OCI-LY1 (cell line): Measurements from ENCODE around the gene CTNNA3.

Experiments
- H2AFZ ChIP-seq: fragments of 200-600 bp; sonication (generic), shearing (Covaris generic); 2 replicates; pipeline ENCODE4 v1.6.0; 2014; ENCODE audit warnings: antibody characterized with exemption, mild to moderate bottlenecking, low read length
- H3F3A ChIP-seq: fragments of 200-600 bp; sonication (generic), shearing (Covaris generic); 2 replicates; pipeline ENCODE4 v1.6.0; 2014; ENCODE audit warnings: mild to moderate bottlenecking, antibody characterized with exemption, low read length, moderate library complexity; ENCODE audit not compliant: insufficient read depth
- H3K27ac ChIP-seq: fragments of 200-600 bp; sonication (generic); 2 replicates; pipeline ENCODE4 v1.5.1; 2014; ENCODE audit warnings: low read length, mixed run types, mild to moderate bottlenecking, low read depth; ENCODE audit not compliant: poor library complexity, severe bottlenecking
- H3K27me3 ChIP-seq: fragments of 200-600 bp; sonication (generic); 2 replicates; pipeline ENCODE4 v1.6.0; 2014; ENCODE audit warnings: antibody characterized with exemption, mild to moderate bottlenecking, low read length, moderate library complexity; ENCODE audit not compliant: insufficient read depth
- H3K36me3 ChIP-seq: fragments of 200-600 bp; sonication (generic); 2 replicates; pipeline ENCODE4 v1.6.1; 2014; ENCODE audit warnings: mild to moderate bottlenecking, antibody characterized with exemption, low read length, moderate library complexity, mixed read lengths; ENCODE audit not compliant: insufficient read depth
- H3K4me1 ChIP-seq: fragments of 200-600 bp; sonication (generic); 2 replicates; pipeline ENCODE4 v1.5.1; 2014; ENCODE audit warnings: mild to moderate bottlenecking, low read length, moderate library complexity; ENCODE audit not compliant: insufficient read depth, severe bottlenecking
- H3K4me2 ChIP-seq: fragments of 200-600 bp; sonication (generic), shearing (Covaris generic); 2 replicates; pipeline ENCODE4 v1.6.1; 2014; ENCODE audit warnings: low read length
- H3K4me3 ChIP-seq: fragments of 200-600 bp; sonication (generic); 2 replicates; pipeline ENCODE4 v1.5.1; 2014; ENCODE audit warnings: low read length, low read depth, mild to moderate bottlenecking, mixed read lengths; ENCODE audit not compliant: poor library complexity, severe bottlenecking
- H3K79me2 ChIP-seq: fragments of 200-600 bp; shearing (Covaris generic); 2 replicates; pipeline ENCODE4 v1.6.1; 2016; ENCODE audit warnings: mixed run types, low read length, mixed read lengths; ENCODE audit not compliant: insufficient read depth
- H3K9ac ChIP-seq: fragments of 200-600 bp; sonication (generic), shearing (Covaris generic); 2 replicates; pipeline ENCODE4 v1.6.1; 2014; ENCODE audit warnings: mild to moderate bottlenecking, low read length, mixed read lengths
- H3K9me2 ChIP-seq: fragments of 200-600 bp; sonication (generic), shearing (Covaris generic); 2 replicates; pipeline ENCODE4 v1.6.1; 2014; ENCODE audit warnings: low read depth, mild to moderate bottlenecking, low read length, mixed read lengths
- H3K9me3 ChIP-seq: fragments of 200-600 bp; shearing (Covaris generic); 2 replicates; pipeline ENCODE4 v1.6.1; 2014; ENCODE audit warnings: low read length, mixed read lengths
- H4K20me1 ChIP-seq: fragments of 200-600 bp; sonication (generic), shearing (Covaris generic); 2 replicates; pipeline ENCODE4 v1.6.0; 2016; ENCODE audit warnings: mild to moderate bottlenecking, low read length; ENCODE audit not compliant: insufficient read depth
- CTCF ChIP-seq: fragments of 200-600 bp; sonication (generic), shearing (Covaris generic); IDR thresholded peaks from 2 replicates; pipeline ENCODE4 v1.5.1; 2017; ENCODE audit warnings: mild to moderate bottlenecking, antibody characterized with exemption, low read length, moderate library complexity, mixed read lengths
- EZH2 ChIP-seq: fragments of 200-600 bp; sonication (generic), shearing (Covaris generic); IDR thresholded peaks from 2 replicates; pipeline ENCODE4 v1.8.0; 2017; ENCODE audit warnings: borderline replicate concordance, mixed run types, mild to moderate bottlenecking, antibody characterized with exemption, low read length, moderate library complexity, mixed read lengths

CTNNA3 gene

DNA sequence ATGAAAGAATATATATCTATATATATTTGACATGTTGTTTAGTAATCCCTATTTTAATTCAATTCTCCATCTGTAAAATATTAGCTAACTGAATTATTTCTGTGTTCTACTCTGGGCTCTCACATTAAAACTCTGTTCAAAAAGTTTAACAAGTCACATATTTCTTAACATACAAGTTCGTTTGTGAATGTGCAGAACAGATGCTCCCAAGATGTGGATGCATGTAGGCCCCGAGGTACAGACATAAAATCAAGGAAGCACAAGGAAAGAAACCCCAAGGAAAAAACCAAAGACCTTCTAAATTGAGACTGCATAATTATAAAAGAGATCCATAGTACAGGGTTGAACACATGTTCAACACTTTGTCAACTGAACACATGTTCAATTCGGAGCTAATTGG is 595.0 kb downstream of the CTNNA3 start:
- H3K4me1 ChIP-seq = no peaks in the 10 kb centered on the region
- no peaks in the 10 kb centered on the region for H3K27me3 ChIP-seq
- H3K27ac ChIP-seq = no peak overlapping the region

GRCh38 chr10:67098461-67098860 is 597.5 kb downstream of the CTNNA3 start:
- no peak overlapping the region for H3K4me2 ChIP-seq
- H3K9me2 ChIP-seq = no peaks in the 10 kb centered on the region
- no peak overlapping the region for H3K9ac ChIP-seq
- no peaks in the 10 kb centered on the region for H4K20me1 ChIP-seq
- no peaks in the 10 kb centered on the region for H3K4me1 ChIP-seq
- no peak overlapping the region for H3K27ac ChIP-seq
- H3K79me2 ChIP-seq = no peaks in the 10 kb centered on the region
- H3K9me3 ChIP-seq = no peaks in the 10 kb centered on the region
- no peak for TF ChIP-seq CTCF
- no peak for TF ChIP-seq EZH2
- H2AFZ ChIP-seq = no peak overlapping the region
- H3F3A ChIP-seq = no peaks in the 10 kb centered on the region
- H3K27me3 ChIP-seq = no peaks in the 10 kb centered on the region
- no peaks in the 10 kb centered on the region for H3K36me3 ChIP-seq
- no peak overlapping the region for H3K4me3 ChIP-seq

More for the DNA sequence above, 595.0 kb downstream of the CTNNA3 start:
- H3F3A ChIP-seq = no peaks in the 10 kb centered on the region
- H2AFZ ChIP-seq = no peak overlapping the region
- no peaks in the 10 kb centered on the region for H3K79me2 ChIP-seq
- no peaks in the 10 kb centered on the region for H3K9me2 ChIP-seq
- TF ChIP-seq EZH2 (no peak), CTCF (no peak)
- no peaks in the 10 kb centered on the region for H3K36me3 ChIP-seq
- no peak overlapping the region for H3K4me2 ChIP-seq
- no peaks in the 10 kb centered on the region for H3K9me3 ChIP-seq
- no peaks in the 10 kb centered on the region for H4K20me1 ChIP-seq
- no peak overlapping the region for H3K4me3 ChIP-seq
- no peak overlapping the region for H3K9ac ChIP-seq

GRCh38 chr10:67095531-67095930 is 600.5 kb downstream of the CTNNA3 start:
- H3K9me2 ChIP-seq = no peaks in the 10 kb centered on the region
- no peaks in the 10 kb centered on the region for H3K79me2 ChIP-seq
- H3K4me1 ChIP-seq = no peaks in the 10 kb centered on the region
- no peak overlapping the region for H3K27ac ChIP-seq
- H3K4me3 ChIP-seq = no peak overlapping the region
- TF ChIP-seq CTCF (no peak), EZH2 (no peak)
- H3F3A ChIP-seq = no peaks in the 10 kb centered on the region
- H2AFZ ChIP-seq = no peak overlapping the region
- H3K9ac ChIP-seq = no peak overlapping the region
- H3K4me2 ChIP-seq = no peak overlapping the region
- no peaks in the 10 kb centered on the region for H3K9me3 ChIP-seq
- H3K36me3 ChIP-seq = no peaks in the 10 kb centered on the region
- H3K27me3 ChIP-seq = no peaks in the 10 kb centered on the region
- no peaks in the 10 kb centered on the region for H4K20me1 ChIP-seq
